Measurements from ENCODE around the gene ARHGEF4. TPM values are rescaled to one million over a fixed set of nuclear protein-coding genes. Genes with fewer than 3 reads are reported as not detected.

The ARHGEF4 gene
- total and polyA plus RNA-seq, 2 experiments from 2014 or later = 4.6 to 16.6 TPM

GRCh38 chr2:130796290-130796689 is 40.4 kb upstream of the ARHGEF4 start:
- TF ChIP-seq ETS1 (IDR thresholded peaks at IDR 0.05) = no peak
- no peak overlapping the region for H3K27ac Mint-ChIP-seq
- H3F3A ChIP-seq (replicated peaks; ENCODE audit: low read depth) = no peaks in the 10 kb centered on the region
- no peaks in the 10 kb centered on the region for H3K9me2 ChIP-seq (ENCODE audit: insufficient read depth)
- peaks cover 20% of the 10 kb centered on the region for H3K27me3 ChIP-seq (ENCODE audit: insufficient read depth)
- H2AFZ ChIP-seq = no peak overlapping the region
- peaks cover 16% of the 10 kb centered on the region for H3K27me3 Mint-ChIP-seq (ENCODE audit: insufficient read depth, low read depth, poor library complexity)
- H3K36me3 Mint-ChIP-seq (ENCODE audit: low read depth) = no peaks in the 10 kb centered on the region
- no peak overlapping the region for H3K27ac ChIP-seq (ENCODE audit: low read depth)
- no peaks in the 10 kb centered on the region for H4K20me1 ChIP-seq (replicated peaks; ENCODE audit: insufficient read depth)
- H3K4me1 Mint-ChIP-seq = peaks cover 13% of the 10 kb centered on the region
- peak; percentile 8 for ATAC-seq
- no peaks in the 10 kb centered on the region for H3K36me3 ChIP-seq (ENCODE audit: insufficient read depth)
- no peak overlapping the region for H3K4me2 ChIP-seq
- H3K4me1 ChIP-seq (ENCODE audit: insufficient read depth) = no peaks in the 10 kb centered on the region; the same call in 1 of the 2 replicates
- no peaks in the 10 kb centered on the region for H3K9me3 Mint-ChIP-seq
- DNase-seq (ENCODE audit: low spot score) = peak; percentile 65
- H3K79me2 ChIP-seq (replicated peaks; ENCODE audit: insufficient read depth) = no peaks in the 10 kb centered on the region
- H3K4me3 Mint-ChIP-seq = no peak overlapping the region
- H3K4me3 ChIP-seq = no peak overlapping the region

GRCh38 chr2:130797493-130798435 is 39.0 kb upstream of the ARHGEF4 start:
- Histone ChIP-seq H3F3A (replicated peaks; ENCODE audit: low read depth) (no peaks in the 10 kb centered on the region), H2AFZ (peak overlapping the region; percentile 99), H3K9me2 (ENCODE audit: insufficient read depth) (no peaks in the 10 kb centered on the region), H3K4me1 (ENCODE audit: insufficient read depth) (no peaks in the 10 kb centered on the region; the same call in 1 of the 2 replicates), H3K27me3 (ENCODE audit: insufficient read depth) (peaks cover 20% of the 10 kb centered on the region), H3K4me2 (peak overlapping the region; percentile 95), H4K20me1 (replicated peaks; ENCODE audit: insufficient read depth) (no peaks in the 10 kb centered on the region), H3K27ac (ENCODE audit: low read depth) (no peak overlapping the region), H3K79me2 (replicated peaks; ENCODE audit: insufficient read depth) (no peaks in the 10 kb centered on the region), H3K36me3 (ENCODE audit: insufficient read depth) (no peaks in the 10 kb centered on the region), H3K4me3 (peak overlapping the region; percentile 79)
- Mint-ChIP-seq H3K4me1 (peaks cover 13% of the 10 kb centered on the region), H3K27me3 (ENCODE audit: insufficient read depth, low read depth, poor library complexity) (peaks cover 16% of the 10 kb centered on the region), H3K27ac (no peak overlapping the region), H3K4me3 (peak overlapping the region; percentile 76), H3K9me3 (no peaks in the 10 kb centered on the region), H3K36me3 (ENCODE audit: low read depth) (no peaks in the 10 kb centered on the region)
- peak; percentile 95 for DNase-seq (ENCODE audit: low spot score)
- peak; percentile 83 for ATAC-seq
- TF ChIP-seq CTCF (conservative IDR thresholded peaks at IDR 0.05; ENCODE audit: low read depth in 2 of 2) = peak; percentile 61 to 97
- peak; percentile 43; the same call in 1 of the 2 replicates for TF ChIP-seq CREB1 (CRISPR knock-in tag; IDR thresholded peaks at IDR 0.05; ENCODE audit: low read depth)
- TF ChIP-seq POLR2AphosphoS5 (IDR thresholded peaks at IDR 0.05; ENCODE audit: low read depth) = 0 out of 2 replicates have a peak, but pooled peaks have one; percentile 25
- no peak for TF ChIP-seq EZH2phosphoT487 (IDR thresholded peaks at IDR 0.05; ENCODE audit: unreplicated experiment)

All from GM23338 (cell line).